Progenitor cell of endocrine pancreas (in vitro differentiated cells): Measurements from ENCODE around the gene TMEM229B. TPM values are rescaled to one million over a fixed set of nuclear protein-coding genes. Genes with fewer than 3 reads are reported as not detected.

Experiments used
- DNase-seq: peaks from one replicate; pipeline ENCODE4 v3.0.0; 2021; ENCODE audit warnings: low spot score; ENCODE audit not compliant: unreplicated experiment
- H3K27ac Mint-ChIP-seq: 2 replicates; pipeline ENCODE4 v1.8.0; 2021; ENCODE audit warnings: mild to moderate bottlenecking, moderate library complexity, mixed read lengths
- H3K27me3 Mint-ChIP-seq: 2 replicates; pipeline ENCODE4 v1.8.0; 2021; ENCODE audit warnings: mixed read lengths
- H3K36me3 Mint-ChIP-seq: 2 replicates; pipeline ENCODE4 v1.8.0; 2022; ENCODE audit warnings: mixed read lengths; ENCODE audit not compliant: insufficient read depth
- H3K4me1 Mint-ChIP-seq: 2 replicates; pipeline ENCODE4 v1.8.0; 2021; ENCODE audit warnings: low read depth, mixed read lengths
- H3K4me3 Mint-ChIP-seq: 2 replicates; pipeline ENCODE4 v1.8.0; 2021; ENCODE audit warnings: low read depth, mild to moderate bottlenecking, moderate library complexity, mixed read lengths
- H3K9me3 Mint-ChIP-seq: 2 replicates; pipeline ENCODE4 v1.8.0; 2021; ENCODE audit warnings: low read depth, mixed read lengths
- total RNA-seq: library from RNA; stranded (reverse); gene quantifications from 2 replicates; pipeline ENCODE4 v1.2.1, GENCODE V29; 2021
- TF ChIP-seq, protein P1 (sequence below): fragments of 200-600 bp; sonication (generic); IDR thresholded peaks from one replicate; pipeline ENCODE4 v1.5.0; 2021; ENCODE audit warnings: antibody characterized with exemption, mild to moderate bottlenecking; ENCODE audit not compliant: unreplicated experiment

TMEM229B gene
- total RNA-seq, 1 donor from 2014 or later = 1.7 TPM

DNA sequence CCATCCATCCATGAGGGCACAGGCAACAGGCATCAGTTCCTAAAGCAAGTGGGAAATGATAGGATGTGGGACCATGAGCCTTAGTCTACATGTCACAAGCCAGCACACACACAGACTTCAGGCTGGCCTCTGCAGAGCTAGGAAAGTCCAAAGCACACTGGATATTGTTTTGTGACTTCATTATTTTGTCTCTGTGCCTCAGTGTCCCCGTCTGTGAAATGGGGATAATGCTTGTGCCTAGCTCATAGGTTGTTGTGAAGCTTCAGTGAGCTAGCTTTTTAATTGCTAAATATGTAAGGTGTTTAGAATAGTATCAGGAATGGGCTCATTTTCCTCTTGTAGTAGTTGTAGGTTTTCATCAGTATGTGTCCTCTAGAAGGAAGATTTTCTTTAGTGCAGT, 49.6 kb downstream of the TMEM229B start:
- DNase-seq = no peak
- no peak overlapping the region for H3K27ac Mint-ChIP-seq
- no peaks in the 10 kb centered on the region for H3K36me3 Mint-ChIP-seq
- H3K9me3 Mint-ChIP-seq = no peaks in the 10 kb centered on the region
- H3K4me3 Mint-ChIP-seq = no peak overlapping the region
- peaks cover 25% of the 10 kb centered on the region for H3K4me1 Mint-ChIP-seq
- TF ChIP-seq, protein P1, sequence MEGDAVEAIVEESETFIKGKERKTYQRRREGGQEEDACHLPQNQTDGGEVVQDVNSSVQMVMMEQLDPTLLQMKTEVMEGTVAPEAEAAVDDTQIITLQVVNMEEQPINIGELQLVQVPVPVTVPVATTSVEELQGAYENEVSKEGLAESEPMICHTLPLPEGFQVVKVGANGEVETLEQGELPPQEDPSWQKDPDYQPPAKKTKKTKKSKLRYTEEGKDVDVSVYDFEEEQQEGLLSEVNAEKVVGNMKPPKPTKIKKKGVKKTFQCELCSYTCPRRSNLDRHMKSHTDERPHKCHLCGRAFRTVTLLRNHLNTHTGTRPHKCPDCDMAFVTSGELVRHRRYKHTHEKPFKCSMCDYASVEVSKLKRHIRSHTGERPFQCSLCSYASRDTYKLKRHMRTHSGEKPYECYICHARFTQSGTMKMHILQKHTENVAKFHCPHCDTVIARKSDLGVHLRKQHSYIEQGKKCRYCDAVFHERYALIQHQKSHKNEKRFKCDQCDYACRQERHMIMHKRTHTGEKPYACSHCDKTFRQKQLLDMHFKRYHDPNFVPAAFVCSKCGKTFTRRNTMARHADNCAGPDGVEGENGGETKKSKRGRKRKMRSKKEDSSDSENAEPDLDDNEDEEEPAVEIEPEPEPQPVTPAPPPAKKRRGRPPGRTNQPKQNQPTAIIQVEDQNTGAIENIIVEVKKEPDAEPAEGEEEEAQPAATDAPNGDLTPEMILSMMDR = no peak
- peaks cover 6% of the 10 kb centered on the region for H3K27me3 Mint-ChIP-seq

- TF ChIP-seq, protein P1 = no peak
- Mint-ChIP-seq H3K27ac (no peak overlapping the region), H3K27me3 (peaks cover 6% of the 10 kb centered on the region), H3K36me3 (no peaks in the 10 kb centered on the region), H3K4me1 (peaks cover 14% of the 10 kb centered on the region), H3K4me3 (no peak overlapping the region), H3K9me3 (no peaks in the 10 kb centered on the region)
- DNase-seq = no peak
Observed at GRCh38 chr14:67436006-67436866, 52.3 kb downstream of the TMEM229B start.

GRCh38 chr14:67435603-67436002, 52.9 kb downstream of the TMEM229B start:
- Mint-ChIP-seq H3K36me3 (no peaks in the 10 kb centered on the region), H3K27me3 (peaks cover 6% of the 10 kb centered on the region), H3K4me3 (no peak overlapping the region), H3K4me1 (peaks cover 8% of the 10 kb centered on the region), H3K9me3 (no peaks in the 10 kb centered on the region), H3K27ac (no peak overlapping the region)
- TF ChIP-seq, protein P1 = no peak
- DNase-seq = no peak

DNA sequence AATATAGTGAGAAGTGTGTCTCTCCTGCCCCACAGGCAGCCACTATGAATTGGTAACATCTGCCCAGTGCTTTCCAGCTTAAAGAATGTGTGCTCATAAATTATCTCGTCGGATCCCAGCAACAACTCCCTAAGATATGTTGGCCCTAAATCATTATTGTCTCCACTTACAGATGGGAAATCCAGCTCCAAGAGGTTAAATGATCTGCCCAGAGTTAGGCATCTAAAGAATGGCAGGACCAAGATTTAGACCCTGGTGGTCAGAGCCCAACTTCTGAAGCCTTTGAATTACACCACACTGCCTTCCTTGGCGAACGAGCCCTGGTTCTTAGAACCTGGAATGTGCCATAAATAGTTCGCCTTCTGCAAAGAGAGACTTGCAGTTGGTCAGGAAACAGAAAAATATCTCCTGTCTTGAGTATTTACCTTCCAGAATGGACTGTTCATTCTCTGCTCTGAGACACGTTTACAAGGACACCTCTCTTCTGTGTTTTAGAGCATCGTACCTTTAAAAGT, 56.4 kb downstream of the TMEM229B start:
- peaks cover 6% of the 10 kb centered on the region for H3K27me3 Mint-ChIP-seq
- DNase-seq = no peak
- no peak overlapping the region for H3K4me3 Mint-ChIP-seq
- H3K9me3 Mint-ChIP-seq = no peaks in the 10 kb centered on the region
- H3K36me3 Mint-ChIP-seq = no peaks in the 10 kb centered on the region
- TF ChIP-seq, protein P1 = no peak
- peaks cover 13% of the 10 kb centered on the region for H3K4me1 Mint-ChIP-seq
- no peak overlapping the region for H3K27ac Mint-ChIP-seq

DNA sequence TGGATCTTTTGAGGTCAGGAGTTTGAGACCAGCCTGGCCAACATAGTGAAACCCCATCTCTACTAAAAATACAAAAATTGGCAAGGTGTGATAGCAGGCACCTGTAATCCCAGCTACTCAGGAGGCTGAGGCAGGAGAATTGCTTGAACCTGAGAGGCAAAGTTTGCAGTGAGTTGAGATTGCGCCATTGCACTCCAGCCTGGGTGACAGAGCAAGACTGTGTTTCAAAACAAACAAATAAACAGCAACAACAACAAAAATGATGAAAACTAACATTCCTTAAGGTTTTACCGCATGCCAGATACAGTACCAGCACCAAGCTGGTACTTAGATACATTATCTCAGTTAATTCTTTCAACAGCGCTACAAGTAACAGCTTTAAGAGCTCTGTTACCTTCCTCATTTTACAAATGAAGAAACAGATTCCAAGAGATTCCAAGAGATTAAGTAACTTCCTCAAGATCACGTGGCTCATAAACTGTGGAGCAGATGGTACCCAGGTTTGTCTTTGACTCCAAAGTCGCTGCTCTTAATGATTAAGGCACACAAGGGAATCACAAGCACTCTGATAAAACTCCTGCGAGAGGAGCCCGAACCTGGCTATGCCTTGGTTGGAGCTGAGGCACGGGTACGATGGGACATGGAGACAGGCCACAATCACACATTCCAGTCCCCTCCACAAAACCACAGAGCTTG, 58.9 kb downstream of the TMEM229B start:
- DNase-seq = no peak
- H3K27me3 Mint-ChIP-seq = peaks cover 4% of the 10 kb centered on the region
- no peak overlapping the region for H3K4me3 Mint-ChIP-seq
- no peak overlapping the region for H3K27ac Mint-ChIP-seq
- no peaks in the 10 kb centered on the region for H3K9me3 Mint-ChIP-seq
- TF ChIP-seq, protein P1 = no peak
- H3K36me3 Mint-ChIP-seq = no peaks in the 10 kb centered on the region
- peaks cover 13% of the 10 kb centered on the region for H3K4me1 Mint-ChIP-seq
